Activated CD4-positive, alpha-beta memory T cell treated with anti-CD3 and anti-CD28 coated beads, Interleukin-2, amount 10 ng/mL, durations not matched to agents 7 days and 5 days (primary cell): Measurements from ENCODE around the gene ACMSD. TPM values are rescaled to one million over a fixed set of nuclear protein-coding genes. Genes with fewer than 3 reads are reported as not detected.
"Not testable (repeated sequence)": the region's sequence is repeated elsewhere in the genome, so short reads cannot be mapped to it uniquely, and the experiment has no call there.

ENCODE experiments used
- CTCF ChIA-PET: fragments of 350-600 bp; sonication (Branson Sonifier 250); formaldehyde crosslinking; loops from one replicate; lab custom pipeline; 2021; ENCODE audit warnings: antibody characterized with exemption, inconsistent platforms; lab: Charles Lee
- POLR2A ChIA-PET: fragments of 350-600 bp; sonication (Branson Sonifier 250); formaldehyde crosslinking; loops from one replicate; lab custom pipeline; 2021; ENCODE audit warnings: antibody characterized with exemption; lab: Charles Lee
- DNase-seq: peaks from one replicate; pipeline ENCODE4 v3.0.0-alpha.2; 2020
- H3K27ac Mint-ChIP-seq: one replicate; pipeline ENCODE4 v1.8.0; 2021; ENCODE audit warnings: mild to moderate bottlenecking, mixed read lengths
- H3K27me3 Mint-ChIP-seq: one replicate; pipeline ENCODE4 v1.8.0; 2021; ENCODE audit warnings: mixed read lengths
- H3K36me3 Mint-ChIP-seq: one replicate; pipeline ENCODE4 v1.8.0; 2021; ENCODE audit warnings: low read depth, mixed read lengths
- H3K4me1 Mint-ChIP-seq: one replicate; pipeline ENCODE4 v1.8.0; 2021; ENCODE audit warnings: mixed read lengths
- H3K4me3 Mint-ChIP-seq: one replicate; pipeline ENCODE4 v1.8.0; 2021; ENCODE audit warnings: mild to moderate bottlenecking, mixed read lengths
- H3K9me3 Mint-ChIP-seq: one replicate; pipeline ENCODE4 v1.8.0; 2021; ENCODE audit warnings: mixed read lengths
- total RNA-seq, 2 experiments: library from RNA; stranded (reverse); gene quantifications; one replicate each; pipeline ENCODE4 v1.2.3, GENCODE V29; 2021

ACMSD gene
- not detected for total RNA-seq

DNA sequence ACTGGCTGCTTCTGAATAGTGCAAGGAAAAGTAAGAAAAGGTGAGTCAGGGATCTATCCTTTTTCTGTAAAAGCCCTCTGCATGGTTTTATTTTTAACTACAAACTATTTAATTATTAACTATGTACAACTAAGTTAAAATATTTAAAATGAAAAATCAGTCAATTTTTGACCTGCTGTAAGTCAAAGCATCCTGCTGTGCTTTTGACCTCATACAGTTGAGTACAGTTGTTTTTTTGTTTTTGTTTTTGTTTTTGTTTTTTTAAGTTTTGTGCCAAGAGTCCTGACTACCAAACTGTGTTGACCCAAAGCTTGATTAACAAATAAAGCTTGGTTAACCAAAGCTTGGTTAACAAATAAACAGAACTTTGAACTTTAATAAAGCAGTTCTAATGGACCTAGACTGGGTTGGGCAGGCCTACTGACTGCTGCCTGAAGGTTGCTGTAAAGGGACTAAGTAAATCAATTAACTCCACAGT lies at the start of gene ACMSD:
Gene ACMSD (plus strand): TSS at position 474 of the 478 bp plus-strand sequence. CDS start 67 bp downstream, outside the sequence.
- POLR2A ChIA-PET: no interaction called here
- Mint-ChIP-seq H3K36me3 (no peaks in the 10 kb centered on the region), H3K27me3 (peaks cover 27% of the 10 kb centered on the region), H3K4me1 (no peaks in the 10 kb centered on the region), H3K27ac (no peak within 1 kb of the TSS), H3K4me3 (no peak within 1 kb of the TSS), H3K9me3 (no peaks in the 10 kb centered on the region)
- DNase-seq: no peak
- CTCF ChIA-PET: no interaction called here

DNA sequence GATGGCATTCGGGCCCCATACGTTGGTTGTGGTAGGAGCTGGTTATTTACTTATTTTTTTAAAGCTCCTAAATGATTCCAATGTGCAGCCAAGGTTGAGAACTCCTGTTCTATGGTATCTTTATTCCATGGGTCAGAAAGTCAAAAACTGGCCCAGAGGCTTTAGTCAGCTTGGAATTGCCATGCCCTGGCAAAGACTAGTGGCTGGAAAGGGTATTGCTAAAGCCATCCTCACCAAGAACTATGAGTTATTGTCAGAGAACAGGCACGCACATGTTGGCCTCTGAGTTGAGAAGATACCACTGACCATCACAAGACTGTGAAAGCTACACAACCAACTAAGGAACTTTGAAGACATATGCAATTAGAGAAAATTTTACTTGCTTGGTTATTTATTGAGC lies 47.9 kb upstream of the ACMSD start:
- H3K36me3 Mint-ChIP-seq: no peaks in the 10 kb centered on the region
- H3K27me3 Mint-ChIP-seq: peaks cover 7% of the 10 kb centered on the region
- H3K4me3 Mint-ChIP-seq: no peak overlapping the region
- no peaks in the 10 kb centered on the region for H3K9me3 Mint-ChIP-seq
- ChIA-PET POLR2A (no interaction called here), CTCF (no interaction called here)
- no peak overlapping the region for H3K27ac Mint-ChIP-seq
- DNase-seq: no peak
- no peaks in the 10 kb centered on the region for H3K4me1 Mint-ChIP-seq

DNA sequence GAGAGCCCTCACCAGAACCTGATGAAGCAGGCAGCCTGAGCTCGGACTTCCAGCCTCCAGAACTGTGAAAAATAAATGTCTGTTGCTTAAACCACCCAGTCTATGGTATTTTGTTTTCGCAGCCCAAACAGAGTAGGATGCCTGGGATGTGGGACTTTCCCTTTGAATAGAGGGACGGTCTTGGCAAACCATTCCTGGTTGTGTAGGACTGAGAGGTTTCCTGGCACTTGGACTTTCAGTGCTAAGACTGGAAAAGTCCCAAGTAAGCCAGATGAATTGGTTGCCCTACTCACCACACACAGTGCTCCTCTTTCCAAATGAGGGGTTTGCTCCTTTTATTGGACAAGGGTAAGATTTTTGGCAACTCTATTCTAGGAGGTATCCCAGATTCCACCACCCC lies 46.8 kb upstream of the ACMSD start:
- H3K36me3 Mint-ChIP-seq: no peaks in the 10 kb centered on the region
- no peaks in the 10 kb centered on the region for H3K4me1 Mint-ChIP-seq
- H3K4me3 Mint-ChIP-seq: no peak overlapping the region
- ChIA-PET CTCF (no interaction called here), POLR2A (no interaction called here)
- no peak overlapping the region for H3K27ac Mint-ChIP-seq
- H3K27me3 Mint-ChIP-seq: peaks cover 10% of the 10 kb centered on the region
- DNase-seq: no peak
- H3K9me3 Mint-ChIP-seq: no peaks in the 10 kb centered on the region

DNA sequence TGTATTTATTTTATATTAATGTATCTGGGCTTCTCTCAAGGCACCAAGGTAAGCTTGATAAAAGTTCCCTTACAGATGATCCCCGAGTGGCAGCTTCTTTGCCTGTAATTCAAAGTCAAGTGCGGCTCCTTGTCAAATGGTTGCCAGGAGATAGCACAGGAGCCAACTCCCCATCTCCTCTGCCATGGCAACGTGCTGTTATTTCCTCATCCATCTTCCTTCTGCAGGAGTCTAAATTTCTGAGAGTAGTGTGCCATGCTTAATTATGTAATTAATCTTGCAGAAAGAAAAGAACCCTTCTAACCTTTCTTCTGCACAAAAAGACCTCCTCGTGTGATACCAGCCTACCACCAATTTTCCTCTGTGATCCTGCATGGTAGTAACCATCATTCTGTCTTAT lies 46.2 kb upstream of the ACMSD start:
- no peak for DNase-seq
- Mint-ChIP-seq H3K27me3 (peaks cover 11% of the 10 kb centered on the region), H3K4me1 (no peaks in the 10 kb centered on the region), H3K27ac (no peak overlapping the region), H3K9me3 (no peaks in the 10 kb centered on the region), H3K4me3 (no peak overlapping the region), H3K36me3 (no peaks in the 10 kb centered on the region)
- ChIA-PET POLR2A (no interaction called here), CTCF (no interaction called here)

DNA sequence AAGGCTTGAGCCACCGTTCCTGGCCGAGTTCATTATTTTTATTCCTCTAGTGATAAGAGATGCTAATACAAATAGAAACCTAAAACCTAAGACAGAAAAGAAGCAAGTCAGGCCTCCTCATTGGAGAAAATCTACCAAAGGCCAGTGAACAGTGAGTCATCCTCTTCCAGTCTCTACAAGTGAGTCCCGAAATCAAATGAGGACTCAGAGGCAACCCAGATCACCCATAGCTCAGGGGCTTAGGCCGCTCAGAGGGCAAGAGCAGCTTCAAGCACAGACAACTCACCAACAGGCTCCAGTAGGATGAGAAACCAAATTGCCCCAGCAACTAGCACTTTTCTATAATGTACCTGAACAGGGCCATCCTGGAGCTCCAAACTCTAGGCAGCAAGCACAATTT lies 42.7 kb upstream of the ACMSD start:
- H3K27ac Mint-ChIP-seq: no peak overlapping the region
- H3K4me1 Mint-ChIP-seq: no peaks in the 10 kb centered on the region
- H3K27me3 Mint-ChIP-seq: peaks cover 12% of the 10 kb centered on the region
- H3K36me3 Mint-ChIP-seq: no peaks in the 10 kb centered on the region
- no peaks in the 10 kb centered on the region for H3K9me3 Mint-ChIP-seq
- DNase-seq: no peak
- H3K4me3 Mint-ChIP-seq: no peak overlapping the region
- ChIA-PET POLR2A (no interaction called here), CTCF (interaction anchor here (0.9 kb wide), 1 partner anchor 186 kb away, joined by 3 read pairs; no protein-coding TSS in a partner anchor)

DNA sequence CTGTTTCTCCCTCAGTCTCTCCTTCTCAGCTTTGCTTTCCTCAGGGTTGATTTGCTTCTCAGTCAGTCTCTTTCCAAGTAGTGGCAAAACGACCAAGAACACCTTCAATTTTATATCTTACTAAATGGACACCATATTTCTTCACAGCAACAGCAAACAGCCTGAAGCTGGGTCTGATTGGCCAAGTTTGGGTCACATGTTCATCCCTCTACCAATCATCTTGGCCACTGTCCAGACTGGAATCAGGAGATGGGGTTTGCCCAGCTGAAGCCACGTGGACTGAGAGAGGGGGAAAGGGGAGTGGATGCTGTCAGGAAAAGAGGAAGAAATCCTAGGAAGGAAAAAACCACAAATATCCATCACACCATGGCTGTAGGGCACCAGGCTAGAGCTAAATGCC lies 42.0 kb upstream of the ACMSD start:
- peaks cover 9% of the 10 kb centered on the region for H3K27me3 Mint-ChIP-seq
- H3K9me3 Mint-ChIP-seq: no peaks in the 10 kb centered on the region
- DNase-seq: no peak
- no peak overlapping the region for H3K4me3 Mint-ChIP-seq
- no peaks in the 10 kb centered on the region for H3K36me3 Mint-ChIP-seq
- POLR2A ChIA-PET: no interaction called here
- no peaks in the 10 kb centered on the region for H3K4me1 Mint-ChIP-seq
- no peak overlapping the region for H3K27ac Mint-ChIP-seq
- CTCF ChIA-PET: interaction anchor here (0.9 kb wide), 1 partner anchor 185 kb away, joined by 3 read pairs; no protein-coding TSS in a partner anchor

DNA sequence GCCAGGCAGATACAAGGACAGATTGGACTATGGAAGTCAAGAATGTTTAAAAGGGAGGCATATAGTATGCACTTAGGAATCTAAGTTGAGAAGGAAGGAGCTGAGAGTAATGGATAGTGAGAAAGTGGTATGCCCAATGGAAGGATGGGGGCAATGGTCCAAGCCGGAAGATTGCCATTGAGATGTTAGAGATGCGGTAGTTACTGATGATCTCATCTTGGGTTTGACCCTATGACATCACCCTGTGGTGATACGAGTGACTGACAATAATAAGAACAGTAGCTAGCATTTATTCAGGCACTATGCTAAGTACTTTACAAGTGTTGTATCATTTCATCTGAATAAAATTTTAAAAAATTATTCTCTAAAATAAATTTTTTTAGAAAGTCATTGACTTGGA lies 38.5 kb upstream of the ACMSD start:
- H3K36me3 Mint-ChIP-seq: no peaks in the 10 kb centered on the region
- ChIA-PET POLR2A (no interaction called here), CTCF (no interaction called here)
- peaks cover 5% of the 10 kb centered on the region for H3K9me3 Mint-ChIP-seq
- H3K27me3 Mint-ChIP-seq: peaks cover 6% of the 10 kb centered on the region
- DNase-seq: no peak
- H3K4me3 Mint-ChIP-seq: no peak overlapping the region
- H3K27ac Mint-ChIP-seq: no peak overlapping the region
- no peaks in the 10 kb centered on the region for H3K4me1 Mint-ChIP-seq

DNA sequence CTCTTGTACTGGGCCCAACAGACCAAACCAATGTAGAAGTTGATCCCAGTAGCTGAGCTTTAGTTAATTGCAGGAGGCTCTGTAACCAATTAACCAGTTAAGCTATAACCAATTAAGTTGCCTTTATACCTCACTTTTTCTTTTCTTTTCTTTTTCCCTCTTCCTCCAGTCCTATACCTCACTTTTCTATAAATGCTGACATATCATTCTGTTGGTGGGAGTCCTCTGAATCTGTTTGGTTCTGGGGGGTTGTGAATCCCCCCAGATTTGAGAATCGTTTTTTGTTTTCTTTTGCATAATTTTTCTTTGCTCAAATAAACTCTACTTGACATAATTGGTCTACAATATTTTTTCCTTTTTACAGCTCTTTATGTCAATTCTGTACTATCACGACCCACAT lies 38.1 kb upstream of the ACMSD start:
- Mint-ChIP-seq H3K27ac (no peak overlapping the region), H3K9me3 (peaks cover 8% of the 10 kb centered on the region), H3K4me3 (no peak overlapping the region), H3K36me3 (no peaks in the 10 kb centered on the region), H3K4me1 (no peaks in the 10 kb centered on the region), H3K27me3 (peaks cover 6% of the 10 kb centered on the region)
- DNase-seq: no peak
- CTCF ChIA-PET: no interaction called here
- POLR2A ChIA-PET: interaction anchor here (0.9 kb wide), 1 partner anchor 245 kb away, joined by 5 read pairs; no protein-coding TSS in a partner anchor

DNA sequence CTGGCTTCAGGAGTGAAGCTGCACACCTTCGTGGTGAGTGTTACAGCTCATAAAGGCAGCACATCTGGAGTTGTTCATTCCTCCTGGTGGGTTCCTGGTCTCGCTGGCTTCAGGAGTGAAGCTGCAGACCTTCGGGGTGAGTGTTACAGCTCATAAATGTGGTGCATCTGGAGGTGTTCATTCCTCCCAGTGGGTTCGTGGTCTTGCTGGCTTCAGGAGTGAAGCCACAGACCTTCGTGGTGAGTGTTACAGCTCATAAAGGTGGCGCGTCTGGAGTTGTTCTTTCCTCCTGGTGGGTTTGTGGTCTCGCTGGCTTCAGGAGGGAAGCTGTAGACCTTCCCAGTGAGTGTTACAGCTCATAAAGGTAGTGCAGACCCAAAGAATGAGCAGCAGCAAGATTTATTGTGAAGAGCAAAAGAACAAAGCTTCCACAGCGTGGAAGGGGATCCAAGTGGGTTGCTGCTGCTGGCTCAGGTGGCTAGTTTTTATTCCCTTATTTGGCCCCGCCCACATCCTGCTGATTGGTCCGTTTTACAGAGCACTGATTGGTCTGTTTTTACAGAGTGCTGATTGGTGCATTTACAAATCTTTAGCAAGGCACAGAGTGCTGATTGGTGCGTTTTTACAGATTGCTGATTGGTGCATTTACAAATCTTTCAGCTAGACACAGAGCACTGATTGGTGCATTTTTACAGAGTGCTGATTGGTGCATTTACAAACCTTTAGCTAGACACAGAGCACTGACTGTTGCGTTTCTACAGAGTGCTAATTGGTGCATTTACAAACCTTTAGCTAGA lies 34.6 kb upstream of the ACMSD start:
- H3K36me3 Mint-ChIP-seq, H3K4me1 Mint-ChIP-seq, DNase-seq, POLR2A ChIA-PET, H3K27ac Mint-ChIP-seq, CTCF ChIA-PET, H3K4me3 Mint-ChIP-seq, H3K27me3 Mint-ChIP-seq: not testable (repeated sequence)
- peaks cover 11% of the 10 kb centered on the region for H3K9me3 Mint-ChIP-seq

DNA sequence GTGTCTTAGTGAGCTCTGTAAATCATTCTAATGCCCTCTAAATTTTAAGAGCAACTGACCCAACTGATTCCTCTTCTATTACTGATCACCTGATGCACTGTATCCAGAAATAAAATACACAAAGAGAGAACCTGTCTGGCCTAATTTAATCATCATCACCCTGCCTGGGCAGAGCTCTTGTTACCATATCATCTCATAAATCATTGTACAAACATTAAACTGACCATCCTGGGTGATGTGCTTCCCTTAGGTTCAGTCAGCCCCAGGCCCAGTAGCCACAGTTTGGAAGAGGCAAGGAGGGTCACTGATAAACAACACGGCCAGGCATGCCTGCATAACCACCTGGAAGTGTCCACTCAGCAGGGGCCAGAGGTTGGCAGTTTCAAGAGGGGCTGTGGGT lies 22.7 kb upstream of the ACMSD start:
- POLR2A ChIA-PET: no interaction called here
- H3K9me3 Mint-ChIP-seq: peaks cover 6% of the 10 kb centered on the region
- no peaks in the 10 kb centered on the region for H3K36me3 Mint-ChIP-seq
- CTCF ChIA-PET: no interaction called here
- no peak for DNase-seq
- no peak overlapping the region for H3K4me3 Mint-ChIP-seq
- no peaks in the 10 kb centered on the region for H3K4me1 Mint-ChIP-seq
- H3K27me3 Mint-ChIP-seq: peaks cover 6% of the 10 kb centered on the region
- no peak overlapping the region for H3K27ac Mint-ChIP-seq

DNA sequence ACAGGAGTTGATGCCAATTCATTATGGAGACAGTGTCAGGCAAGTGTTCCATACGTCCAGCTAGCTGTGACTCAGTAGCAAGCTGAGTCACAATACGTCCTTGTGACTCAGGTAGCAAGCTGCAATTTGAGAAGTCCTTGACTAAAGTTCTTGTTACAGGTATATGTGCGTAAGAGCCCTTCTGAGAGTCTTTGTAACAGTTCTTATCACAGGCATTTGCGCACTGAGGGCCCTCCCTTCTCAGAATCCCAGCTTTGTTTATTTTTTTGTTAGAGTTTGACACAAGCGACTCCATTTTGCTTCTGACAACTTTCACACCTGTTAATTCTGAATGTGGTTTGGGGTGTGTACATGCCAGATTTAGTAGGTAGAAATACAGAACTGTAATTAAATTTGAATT lies 20.1 kb upstream of the ACMSD start:
- POLR2A ChIA-PET: no interaction called here
- H3K27ac Mint-ChIP-seq: no peak overlapping the region
- no peak overlapping the region for H3K4me3 Mint-ChIP-seq
- H3K27me3 Mint-ChIP-seq: peaks cover 4% of the 10 kb centered on the region
- H3K9me3 Mint-ChIP-seq: no peaks in the 10 kb centered on the region
- H3K4me1 Mint-ChIP-seq: no peaks in the 10 kb centered on the region
- DNase-seq: no peak
- no peaks in the 10 kb centered on the region for H3K36me3 Mint-ChIP-seq
- CTCF ChIA-PET: no interaction called here

DNA sequence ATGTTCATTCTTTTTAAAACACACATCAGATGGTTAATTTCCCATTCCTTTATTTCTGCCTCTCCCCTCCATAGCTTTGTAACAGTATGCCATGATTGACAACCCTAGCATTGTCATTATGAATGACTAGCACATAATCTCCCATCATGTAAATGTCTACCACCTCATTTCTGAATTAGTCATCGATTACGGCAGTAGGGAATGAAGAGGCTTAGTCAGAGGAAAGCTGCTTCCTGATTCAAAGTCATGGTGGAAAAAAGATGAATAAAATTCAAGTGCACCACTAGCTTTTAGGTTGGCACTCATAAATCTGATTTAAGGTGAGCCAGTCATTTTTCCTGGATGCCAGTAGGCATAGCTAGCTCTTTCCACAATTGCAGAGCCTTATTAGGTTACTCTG lies 19.1 kb upstream of the ACMSD start:
- no peaks in the 10 kb centered on the region for H3K4me1 Mint-ChIP-seq
- CTCF ChIA-PET: no interaction called here
- no peaks in the 10 kb centered on the region for H3K9me3 Mint-ChIP-seq
- H3K27me3 Mint-ChIP-seq: peaks cover 2% of the 10 kb centered on the region
- no peak overlapping the region for H3K27ac Mint-ChIP-seq
- H3K4me3 Mint-ChIP-seq: no peak overlapping the region
- POLR2A ChIA-PET: no interaction called here
- no peaks in the 10 kb centered on the region for H3K36me3 Mint-ChIP-seq
- DNase-seq: no peak

DNA sequence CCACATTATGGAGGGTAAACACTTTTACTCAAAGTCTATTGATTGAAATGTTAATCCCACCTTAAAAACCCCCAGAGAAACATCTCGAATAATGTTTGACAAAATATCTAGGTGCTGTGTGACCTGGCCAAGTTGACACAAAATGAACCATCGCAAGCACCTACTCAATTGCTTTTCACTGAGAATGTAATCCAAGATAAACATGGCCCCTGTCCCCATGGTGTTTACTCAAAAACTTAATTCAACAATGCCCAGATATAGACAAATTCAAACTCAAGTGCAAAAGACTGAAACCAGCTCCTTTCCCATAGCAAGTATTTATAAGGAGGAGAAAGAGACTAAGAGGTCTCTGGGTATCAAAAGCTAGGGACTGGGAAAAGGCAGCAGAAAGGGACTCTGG lies 15.0 kb upstream of the ACMSD start:
- H3K4me1 Mint-ChIP-seq: no peaks in the 10 kb centered on the region
- H3K4me3 Mint-ChIP-seq: no peak overlapping the region
- H3K27ac Mint-ChIP-seq: no peak overlapping the region
- H3K27me3 Mint-ChIP-seq: no peaks in the 10 kb centered on the region
- ChIA-PET POLR2A (no interaction called here), CTCF (no interaction called here)
- no peak for DNase-seq
- H3K9me3 Mint-ChIP-seq: no peaks in the 10 kb centered on the region
- no peaks in the 10 kb centered on the region for H3K36me3 Mint-ChIP-seq

DNA sequence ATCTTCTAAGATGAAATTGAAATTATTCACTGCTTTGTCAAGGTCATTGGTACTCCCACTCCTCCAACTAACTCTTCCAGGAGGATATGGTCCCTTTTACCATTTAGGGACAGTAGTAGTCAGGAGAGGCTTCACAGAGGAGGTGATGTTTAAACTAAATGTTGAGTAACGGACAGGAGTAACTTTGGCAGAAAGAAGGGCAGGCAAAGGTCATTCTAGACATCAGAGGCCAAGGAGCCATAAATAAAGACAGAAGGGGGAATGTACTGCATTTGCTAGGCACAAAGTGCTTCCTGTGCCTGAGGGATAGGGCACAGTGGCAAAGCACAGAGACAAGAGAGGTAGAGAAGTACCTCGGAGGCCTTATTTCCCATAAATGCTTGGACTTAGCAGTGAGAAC lies 14.6 kb upstream of the ACMSD start:
- H3K4me3 Mint-ChIP-seq: no peak overlapping the region
- no peak overlapping the region for H3K27ac Mint-ChIP-seq
- H3K9me3 Mint-ChIP-seq: no peaks in the 10 kb centered on the region
- ChIA-PET POLR2A (no interaction called here), CTCF (no interaction called here)
- no peaks in the 10 kb centered on the region for H3K36me3 Mint-ChIP-seq
- no peak for DNase-seq
- H3K4me1 Mint-ChIP-seq: no peaks in the 10 kb centered on the region
- H3K27me3 Mint-ChIP-seq: no peaks in the 10 kb centered on the region
